Activated CD4-positive, alpha-beta T cell treated with anti-CD3 and anti-CD28 coated beads, Interleukin-2, amount 10 ng/mL, durations not matched to agents 24 days and 14 days (primary cell): ENCODE data around the gene CNR2. TPM values are rescaled to one million over a fixed set of nuclear protein-coding genes. Genes with fewer than 3 reads are reported as not detected.
A peak's percentile ranks its signal among the peaks of the same experiment; 100 is the strongest.
"Not testable (repeated sequence)": the region's sequence is repeated elsewhere in the genome, so short reads cannot be mapped to it uniquely, and the experiment has no call there.

ENCODE experiments used
- DNase-seq: peaks from one replicate; pipeline ENCODE4 v3.0.0; 2022
- H3K27ac Mint-ChIP-seq: one replicate; pipeline ENCODE4 v1.8.0; 2022; ENCODE audit warnings: mild to moderate bottlenecking, mixed read lengths
- H3K27me3 Mint-ChIP-seq: one replicate; pipeline ENCODE4 v1.8.0; 2022; ENCODE audit warnings: mixed read lengths
- H3K36me3 Mint-ChIP-seq: one replicate; pipeline ENCODE4 v1.8.0; 2022; ENCODE audit warnings: low read depth, mild to moderate bottlenecking, mixed read lengths
- H3K4me1 Mint-ChIP-seq: one replicate; pipeline ENCODE4 v1.8.0; 2021; ENCODE audit warnings: mixed read lengths
- H3K4me3 Mint-ChIP-seq: one replicate; pipeline ENCODE4 v1.8.0; 2022; ENCODE audit warnings: mild to moderate bottlenecking, moderate library complexity, mixed read lengths
- H3K9me3 Mint-ChIP-seq: one replicate; pipeline ENCODE4 v1.8.0; 2021; ENCODE audit warnings: mixed read lengths
- intact Hi-C: fragments of 100-400 bp; cut with micrococcal nuclease; formaldehyde crosslinking; loops from one replicate; pipeline ENCODE4 v1.15.1; 2023
- total RNA-seq: library from RNA; stranded (reverse); gene quantifications from 2 replicates; pipeline ENCODE4 v1.2.3, GENCODE V29; 2022

Gene CNR2
- total RNA-seq: 0.02 TPM in 1 of 2 replicates, not detected in the other

- intact Hi-C loops: no loop called here
- Mint-ChIP-seq H3K4me3 (no peak within 1 kb of the TSS), H3K27me3 (no peaks in the 10 kb centered on the region), H3K36me3 (no peaks in the 10 kb centered on the region), H3K4me1 (peaks cover 38% of the 10 kb centered on the region), H3K9me3 (no peaks in the 10 kb centered on the region), H3K27ac (no peak within 1 kb of the TSS)
- peak; percentile 64 for DNase-seq
Observed at GRCh38 chr1:23913212-23913880, at the start of gene CNR2. TSS of gene CNR2 (minus strand) at chr1:23913362. CDS start at chr1:23875617, 37,745 bp downstream.

- H3K4me1 Mint-ChIP-seq: peaks cover 48% of the 10 kb centered on the region
- H3K9me3 Mint-ChIP-seq: no peaks in the 10 kb centered on the region
- H3K36me3 Mint-ChIP-seq: peaks cover 51% of the 10 kb centered on the region
- H3K27ac Mint-ChIP-seq: peak overlapping the region; percentile 100
- intact Hi-C loops: no loop called here
- H3K4me3 Mint-ChIP-seq: peak overlapping the region; percentile 100
- no peaks in the 10 kb centered on the region for H3K27me3 Mint-ChIP-seq
- peak; percentile 68 for DNase-seq
Observed at GRCh38 chr1:23960291-23961020, 47.3 kb upstream of the CNR2 start.

- H3K36me3 Mint-ChIP-seq: peaks cover 43% of the 10 kb centered on the region
- peaks cover 48% of the 10 kb centered on the region for H3K4me1 Mint-ChIP-seq
- H3K9me3 Mint-ChIP-seq: no peaks in the 10 kb centered on the region
- peak; percentile 99 for DNase-seq
- no peaks in the 10 kb centered on the region for H3K27me3 Mint-ChIP-seq
- peak within 1 kb of the TSS; percentile 100 for H3K27ac Mint-ChIP-seq
- intact Hi-C loops: loop anchor here (1.0 to 10.0 kb wide), 5 partner anchors 21 to 615 kb away; partner anchors contain the start of genes E2F2, HMGCL, HNRNPR and SRSF10
- H3K4me3 Mint-ChIP-seq: peak within 1 kb of the TSS; percentile 100
Observed at GRCh38 chr1:23959461-23960290, 46.5 kb upstream of the CNR2 start, which contains the start of gene PNRC2. TSS of gene PNRC2 (plus strand) at chr1:23959828. CDS start at chr1:23961458, 1,630 bp downstream.

GRCh38 chr1:23958810-23959460 lies 45.8 kb upstream of the CNR2 start:
- H3K4me3 Mint-ChIP-seq: peak overlapping the region; percentile 100
- H3K27me3 Mint-ChIP-seq: no peaks in the 10 kb centered on the region
- peaks cover 36% of the 10 kb centered on the region for H3K36me3 Mint-ChIP-seq
- DNase-seq: peak; percentile 97
- intact Hi-C loops: loop anchor here (1.0 to 10.0 kb wide), 5 partner anchors 21 to 614 kb away; partner anchors contain the start of genes E2F2, HMGCL, HNRNPR and SRSF10
- H3K4me1 Mint-ChIP-seq: peaks cover 46% of the 10 kb centered on the region
- peak overlapping the region; percentile 100 for H3K27ac Mint-ChIP-seq
- H3K9me3 Mint-ChIP-seq: no peaks in the 10 kb centered on the region

GRCh38 chr1:23958040-23958809 lies 45.1 kb upstream of the CNR2 start:
- not testable (repeated sequence) for H3K9me3 Mint-ChIP-seq
- H3K4me3 Mint-ChIP-seq: peak overlapping the region; percentile 100
- intact Hi-C loops: loop anchor here (10.0 kb wide), 3 partner anchors 423 to 613 kb away; partner anchors contain the start of genes E2F2 and HNRNPR

GRCh38 chr1:23957096-23957495 lies 43.9 kb upstream of the CNR2 start:
- Mint-ChIP-seq H3K27ac (peak overlapping the region; percentile 10), H3K27me3 (no peaks in the 10 kb centered on the region), H3K36me3 (peaks cover 22% of the 10 kb centered on the region), H3K9me3 (no peaks in the 10 kb centered on the region), H3K4me3 (peak overlapping the region; percentile 20), H3K4me1 (peaks cover 42% of the 10 kb centered on the region)
- DNase-seq: no peak
- intact Hi-C loops: loop anchor here (10.0 kb wide), 3 partner anchors 422 to 612 kb away; partner anchors contain the start of genes E2F2 and HNRNPR

More at GRCh38 chr1:23958040-23958809, 45.1 kb upstream of the CNR2 start:
- not testable (repeated sequence) for DNase-seq, H3K27me3 Mint-ChIP-seq
- H3K4me1 Mint-ChIP-seq: peaks cover 44% of the 10 kb centered on the region
- H3K27ac Mint-ChIP-seq: peak overlapping the region; percentile 100
- H3K36me3 Mint-ChIP-seq: peaks cover 30% of the 10 kb centered on the region

GRCh38 chr1:23953020-23953419 lies 39.9 kb upstream of the CNR2 start:
- H3K9me3 Mint-ChIP-seq: no peaks in the 10 kb centered on the region
- peak overlapping the region; percentile 11 for H3K27ac Mint-ChIP-seq
- intact Hi-C loops: loop anchor here (10.0 kb wide), 3 partner anchors 418 to 608 kb away; partner anchors contain the start of genes E2F2 and HNRNPR
- no peaks in the 10 kb centered on the region for H3K36me3 Mint-ChIP-seq
- no peak for DNase-seq
- no peaks in the 10 kb centered on the region for H3K27me3 Mint-ChIP-seq
- peaks cover 25% of the 10 kb centered on the region for H3K4me1 Mint-ChIP-seq
- H3K4me3 Mint-ChIP-seq: no peak overlapping the region

- peaks cover 9% of the 10 kb centered on the region for H3K9me3 Mint-ChIP-seq
- H3K27ac Mint-ChIP-seq: no peak overlapping the region
Observed at GRCh38 chr1:23947366-23947765, 34.2 kb upstream of the CNR2 start.

GRCh38 chr1:23936481-23937176 lies 23.5 kb upstream of the CNR2 start:
- H3K27ac Mint-ChIP-seq: no peak overlapping the region
- H3K36me3 Mint-ChIP-seq: no peaks in the 10 kb centered on the region
- H3K4me3 Mint-ChIP-seq: no peak overlapping the region
- H3K27me3 Mint-ChIP-seq: peaks cover 9% of the 10 kb centered on the region
- intact Hi-C loops: no loop called here
- no peak for DNase-seq
- H3K9me3 Mint-ChIP-seq: no peaks in the 10 kb centered on the region
- no peaks in the 10 kb centered on the region for H3K4me1 Mint-ChIP-seq

More at GRCh38 chr1:23947366-23947765, 34.2 kb upstream of the CNR2 start:
- DNase-seq: no peak
- intact Hi-C loops: no loop called here
- peaks cover 2% of the 10 kb centered on the region for H3K4me1 Mint-ChIP-seq
- H3K27me3 Mint-ChIP-seq: peaks cover 23% of the 10 kb centered on the region
- H3K4me3 Mint-ChIP-seq: no peak overlapping the region
- H3K36me3 Mint-ChIP-seq: peaks cover 2% of the 10 kb centered on the region

GRCh38 chr1:23931491-23931880 lies 18.3 kb upstream of the CNR2 start:
- H3K9me3 Mint-ChIP-seq: no peaks in the 10 kb centered on the region
- no peak overlapping the region for H3K4me3 Mint-ChIP-seq
- H3K36me3 Mint-ChIP-seq: no peaks in the 10 kb centered on the region
- H3K27me3 Mint-ChIP-seq: peaks cover 4% of the 10 kb centered on the region
- intact Hi-C loops: no loop called here
- no peak overlapping the region for H3K27ac Mint-ChIP-seq
- no peak for DNase-seq
- no peaks in the 10 kb centered on the region for H3K4me1 Mint-ChIP-seq

- no peaks in the 10 kb centered on the region for H3K4me1 Mint-ChIP-seq
- DNase-seq: no peak
- no peak overlapping the region for H3K27ac Mint-ChIP-seq
- no peaks in the 10 kb centered on the region for H3K36me3 Mint-ChIP-seq
- H3K27me3 Mint-ChIP-seq: peaks cover 4% of the 10 kb centered on the region
- no peaks in the 10 kb centered on the region for H3K9me3 Mint-ChIP-seq
- intact Hi-C loops: no loop called here
- no peak overlapping the region for H3K4me3 Mint-ChIP-seq
Observed at GRCh38 chr1:23930861-23931490, 17.8 kb upstream of the CNR2 start.
